HG02571 (cell line): Measurements from ENCODE around the gene CDKN3.
"Not testable (repeated sequence)": the region's sequence is repeated elsewhere in the genome, so short reads cannot be mapped to it uniquely, and the experiment has no call there.

Experiments
- ATAC-seq: cut with Tn5 transposase; IDR thresholded peaks from one replicate; pipeline ENCODE4 v1.9.1; 2021; ENCODE audit warnings: mild to moderate bottlenecking, moderate library complexity; ENCODE audit not compliant: unreplicated experiment

The CDKN3 gene

DNA sequence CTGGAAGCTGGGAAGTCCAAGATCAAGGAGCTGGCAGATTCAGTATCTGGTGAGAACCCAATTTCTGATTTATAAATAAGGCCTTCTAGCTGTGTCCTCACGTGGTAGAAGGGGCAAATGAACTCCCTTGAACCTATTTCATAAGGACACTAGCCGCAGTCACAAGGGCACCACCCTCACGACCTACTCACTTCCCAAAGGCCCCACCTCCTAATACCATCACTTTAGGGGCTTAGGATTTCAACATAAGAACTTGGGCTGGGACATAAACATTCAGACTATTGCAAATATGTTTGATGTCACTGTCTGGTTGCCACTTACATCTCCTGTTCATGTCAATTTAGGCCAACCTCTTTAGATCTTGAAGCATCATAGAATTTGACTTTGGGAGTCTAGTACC lies 55.2 kb downstream of the CDKN3 start:
- ATAC-seq, result no peak

DNA sequence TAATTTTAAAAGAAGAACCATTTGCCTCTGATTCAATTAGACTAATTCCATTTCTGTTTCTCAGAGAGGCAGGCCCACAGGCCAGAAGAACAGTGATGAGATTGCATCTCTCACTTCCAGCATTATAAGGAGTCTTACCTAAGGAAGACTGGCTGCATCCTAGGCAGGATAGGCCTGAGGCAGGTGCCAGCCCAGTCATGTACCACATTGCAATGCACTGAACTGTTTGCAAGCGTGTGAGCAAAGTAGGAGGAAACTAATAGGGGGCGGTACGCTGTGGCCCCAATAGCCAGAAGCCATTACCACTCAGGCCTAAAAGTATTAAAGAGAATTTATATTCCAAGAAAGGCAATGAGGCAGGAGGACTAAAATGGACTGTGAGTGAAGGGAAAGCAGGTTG lies 56.4 kb downstream of the CDKN3 start:
- ATAC-seq, result no peak

DNA sequence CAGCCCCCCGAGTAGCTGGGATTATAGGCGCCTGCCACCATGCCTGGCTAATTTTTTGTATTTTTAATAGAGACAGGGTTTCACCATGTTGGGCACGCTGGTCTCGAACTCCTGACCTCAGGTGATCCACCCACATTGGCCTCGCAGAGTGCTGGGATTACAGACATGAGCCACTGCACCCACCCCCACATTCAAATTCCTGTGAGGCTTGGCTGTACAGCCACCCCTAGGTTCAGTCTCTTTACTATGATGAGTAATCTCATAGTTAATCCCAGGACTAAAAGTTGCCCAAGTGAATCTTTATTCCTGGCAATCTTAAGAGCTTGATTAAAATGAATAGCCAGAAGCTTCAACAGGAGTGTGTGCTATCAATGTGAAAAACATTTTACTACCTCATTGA lies 57.2 kb downstream of the CDKN3 start:
- ATAC-seq, result not testable (repeated sequence)

DNA sequence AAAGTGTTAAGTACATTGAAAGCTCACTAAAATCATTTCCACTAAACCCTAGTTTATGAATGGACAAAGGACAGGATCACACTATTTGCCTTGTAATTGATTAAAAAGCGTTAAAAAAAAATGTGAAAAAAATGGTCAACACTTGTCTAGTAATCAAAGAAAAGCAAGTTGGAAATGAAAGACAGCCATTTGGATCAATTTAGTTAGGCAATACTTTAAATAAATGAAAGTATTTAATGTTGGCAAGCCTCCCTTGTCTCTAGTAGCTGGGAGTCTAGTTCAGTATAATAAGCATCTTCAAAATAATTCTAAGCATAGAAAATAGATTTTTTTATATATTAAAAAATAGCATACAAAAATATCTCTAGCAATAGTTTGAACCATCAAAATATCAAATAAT lies 58.6 kb downstream of the CDKN3 start:
- no peak for ATAC-seq

DNA sequence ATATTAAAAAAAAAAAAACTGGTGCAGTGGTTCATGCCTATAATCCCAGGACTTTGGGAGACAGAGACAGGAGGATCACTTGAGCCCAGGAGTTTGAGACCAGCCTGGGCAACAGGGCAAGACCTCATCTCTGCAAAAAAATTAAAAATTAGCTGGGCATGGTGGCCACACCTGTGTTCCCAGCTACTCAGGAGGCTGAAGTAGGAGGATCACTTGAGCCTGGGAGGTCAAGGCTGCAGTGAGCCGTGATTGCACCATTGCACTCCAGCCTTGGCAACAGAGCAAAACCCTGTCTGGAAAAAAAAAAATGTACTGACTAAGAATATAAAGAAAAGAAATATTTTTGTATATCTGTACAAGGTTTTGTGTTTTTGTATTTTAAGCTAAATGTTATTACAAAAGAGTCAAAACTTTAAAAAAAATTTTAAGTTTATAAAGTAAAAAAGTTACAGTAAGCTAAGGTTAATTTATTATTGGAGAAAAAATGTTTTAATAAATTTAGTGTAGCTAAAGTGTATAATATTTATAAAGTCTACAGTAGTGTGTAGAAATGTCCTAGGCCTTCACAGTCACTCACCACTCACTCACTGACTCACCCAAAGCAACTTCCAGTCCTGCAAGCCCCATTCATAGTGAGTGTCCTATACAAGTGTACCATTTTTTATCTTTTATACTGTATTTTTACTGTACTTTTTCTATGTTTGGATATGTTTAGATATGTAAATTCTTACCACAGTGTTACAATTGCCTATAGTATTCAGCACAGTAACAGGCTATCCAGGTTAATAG lies 60.2 kb downstream of the CDKN3 start:
- not testable (repeated sequence) for ATAC-seq

DNA sequence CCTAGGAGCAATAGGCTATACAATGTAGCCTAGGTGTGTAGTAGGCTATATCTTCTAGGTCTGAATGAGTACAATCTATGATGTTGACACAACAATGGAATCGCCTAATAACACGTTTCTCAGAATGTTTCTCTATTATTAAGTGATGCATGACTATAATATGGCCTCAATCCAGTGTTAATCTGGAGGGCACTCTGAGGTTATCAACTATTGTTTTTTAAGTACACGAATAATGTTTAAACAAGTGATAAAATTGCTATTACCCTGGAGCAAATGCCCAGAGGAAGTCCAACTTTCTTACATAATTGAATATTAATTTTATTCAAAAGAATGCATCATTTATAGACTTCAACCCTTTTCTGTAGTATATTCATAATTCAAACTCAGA lies 60.8 kb downstream of the CDKN3 start:
- no peak for ATAC-seq

DNA sequence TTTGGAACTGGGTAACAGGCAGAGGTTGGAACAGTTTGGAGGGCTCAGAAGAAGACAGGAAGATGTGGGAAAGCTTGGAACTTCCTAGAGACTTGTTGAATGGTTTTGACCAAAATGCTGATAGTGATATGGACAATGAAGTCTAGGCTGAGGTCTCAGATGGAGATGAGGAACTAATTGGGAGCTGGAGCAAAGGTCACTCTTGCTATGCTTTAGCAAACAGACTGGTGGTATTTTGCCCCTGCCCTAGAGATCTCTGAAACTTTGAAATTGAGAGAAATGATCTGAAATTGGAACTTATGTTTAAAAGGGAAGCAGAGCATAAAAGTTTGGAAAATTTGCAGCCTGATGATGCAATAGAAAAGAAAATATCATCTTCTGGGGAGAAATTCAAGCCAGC lies 61.7 kb downstream of the CDKN3 start:
- not testable (repeated sequence) for ATAC-seq

DNA sequence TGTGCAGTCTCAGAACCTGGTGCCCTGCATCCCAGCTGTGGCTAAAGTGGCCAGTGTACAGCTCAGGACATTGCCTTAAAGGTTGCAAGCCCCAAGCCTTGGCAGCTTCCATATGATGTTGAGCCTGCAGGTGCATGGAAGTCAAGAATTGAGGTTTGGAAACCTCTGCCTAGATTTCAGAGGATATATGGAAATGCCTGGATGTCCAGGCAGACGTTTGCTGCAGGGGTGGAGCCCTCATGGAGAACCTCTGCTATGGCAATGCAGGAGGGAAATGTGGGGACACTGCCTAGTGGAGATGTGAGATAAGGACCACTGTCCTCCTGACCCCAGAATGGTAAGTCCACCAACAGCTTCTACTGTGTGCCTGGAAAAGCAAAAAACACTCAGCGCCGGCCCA lies 62.3 kb downstream of the CDKN3 start:
- ATAC-seq, result no peak

DNA sequence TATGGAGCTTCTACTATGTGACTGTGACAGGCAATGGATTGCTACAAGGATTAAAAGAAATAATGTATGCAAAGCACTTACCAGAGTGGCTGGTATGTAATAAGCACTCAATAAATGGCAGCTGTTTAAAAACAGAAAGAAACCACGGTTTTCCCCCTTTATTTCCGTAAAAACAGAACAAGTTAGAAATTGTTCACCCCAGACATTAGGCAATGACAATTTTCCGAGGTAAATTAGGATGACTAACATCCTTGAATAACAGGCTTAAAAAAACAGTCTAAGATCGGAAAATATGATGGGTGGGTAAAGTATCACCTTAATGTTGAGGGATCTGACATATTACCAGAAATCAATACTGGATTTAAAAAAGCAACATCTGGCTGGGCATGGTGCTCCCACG lies 65.2 kb downstream of the CDKN3 start:
- ATAC-seq, result no peak

DNA sequence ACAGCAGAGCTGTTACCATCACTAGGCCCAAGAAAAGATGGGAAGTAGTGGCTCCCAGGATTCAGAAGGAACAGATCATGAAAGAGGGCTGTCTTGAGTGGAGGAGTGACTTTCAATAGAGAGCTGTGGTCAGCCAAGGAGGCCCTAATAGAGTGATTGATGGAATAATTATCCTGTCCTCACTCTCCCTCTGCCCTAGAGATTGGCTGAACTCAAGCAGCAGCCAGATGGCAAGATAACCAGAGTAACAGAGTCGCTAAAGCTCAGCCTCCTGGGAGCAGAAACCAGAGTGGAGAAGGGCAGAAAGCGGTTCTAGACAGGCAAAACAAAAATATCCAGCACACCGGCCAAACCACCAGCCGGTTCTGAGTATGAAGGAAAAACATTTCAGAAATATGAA lies 68.8 kb downstream of the CDKN3 start:
- no peak for ATAC-seq

DNA sequence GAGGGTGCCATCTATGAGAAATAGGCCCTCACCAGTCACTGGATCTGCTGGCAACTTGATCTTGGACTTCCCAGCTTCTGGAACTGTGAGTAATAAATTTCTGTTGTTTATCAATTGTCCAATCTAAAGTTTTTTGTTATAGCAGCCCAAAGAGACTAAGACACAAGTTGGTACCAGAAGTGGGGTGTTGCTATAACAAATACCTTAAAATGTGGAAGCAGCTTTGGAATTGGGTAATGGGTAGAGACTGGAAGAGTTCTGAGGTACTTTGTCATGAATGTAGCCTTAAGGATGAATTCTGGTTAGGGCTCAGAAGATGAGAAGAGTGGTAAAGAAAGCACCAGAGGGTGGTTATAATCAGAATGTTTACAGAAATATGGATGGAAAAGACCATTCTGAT lies 70.5 kb downstream of the CDKN3 start:
- ATAC-seq, result no peak
